ENCODE data around the gene RIOK1.

DNA sequence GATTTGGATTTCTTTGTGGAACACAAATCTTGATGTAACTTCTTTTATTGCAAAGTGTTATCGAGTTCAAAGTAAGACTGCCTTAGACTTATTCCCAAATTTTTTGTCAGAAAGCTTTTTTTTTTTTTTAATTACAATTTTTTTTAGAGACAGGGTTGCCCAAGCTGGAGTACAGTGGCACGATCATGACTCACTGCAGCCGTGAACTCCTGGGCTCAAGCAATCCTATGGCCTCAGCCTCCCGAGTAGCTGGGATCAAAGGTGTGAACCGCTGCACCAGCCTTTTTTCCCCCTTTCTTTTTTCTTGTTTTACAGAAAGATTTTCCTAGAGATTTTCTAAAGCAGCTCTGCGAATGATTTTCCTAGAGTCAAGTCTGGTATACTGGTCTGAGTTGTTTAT, 2.8 kb downstream of the RIOK1 start:
- TF ChIP-seq, protein P1, sequence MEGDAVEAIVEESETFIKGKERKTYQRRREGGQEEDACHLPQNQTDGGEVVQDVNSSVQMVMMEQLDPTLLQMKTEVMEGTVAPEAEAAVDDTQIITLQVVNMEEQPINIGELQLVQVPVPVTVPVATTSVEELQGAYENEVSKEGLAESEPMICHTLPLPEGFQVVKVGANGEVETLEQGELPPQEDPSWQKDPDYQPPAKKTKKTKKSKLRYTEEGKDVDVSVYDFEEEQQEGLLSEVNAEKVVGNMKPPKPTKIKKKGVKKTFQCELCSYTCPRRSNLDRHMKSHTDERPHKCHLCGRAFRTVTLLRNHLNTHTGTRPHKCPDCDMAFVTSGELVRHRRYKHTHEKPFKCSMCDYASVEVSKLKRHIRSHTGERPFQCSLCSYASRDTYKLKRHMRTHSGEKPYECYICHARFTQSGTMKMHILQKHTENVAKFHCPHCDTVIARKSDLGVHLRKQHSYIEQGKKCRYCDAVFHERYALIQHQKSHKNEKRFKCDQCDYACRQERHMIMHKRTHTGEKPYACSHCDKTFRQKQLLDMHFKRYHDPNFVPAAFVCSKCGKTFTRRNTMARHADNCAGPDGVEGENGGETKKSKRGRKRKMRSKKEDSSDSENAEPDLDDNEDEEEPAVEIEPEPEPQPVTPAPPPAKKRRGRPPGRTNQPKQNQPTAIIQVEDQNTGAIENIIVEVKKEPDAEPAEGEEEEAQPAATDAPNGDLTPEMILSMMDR (IDR thresholded peaks at IDR 0.05 in 4 of 5, conservative IDR thresholded peaks at IDR 0.05 in 1 of 5) = no peak
- TF ChIP-seq POLR2A (IDR thresholded peaks at IDR 0.05) = no peak
